HEK293T (cell line): ENCODE data around the gene TMEM150B.

ENCODE experiments used
- ARNT ChIP-seq: fragments of 450-650 bp; IDR thresholded peaks from 2 replicates; pipeline ENCODE4 v1.6.1; 2017; ENCODE audit warnings: mild to moderate bottlenecking
- BHLHE40 ChIP-seq: fragments of 450-650 bp; IDR thresholded peaks from 2 replicates; pipeline ENCODE4 v1.6.1; 2016; ENCODE audit warnings: mild to moderate bottlenecking, moderate library complexity, borderline replicate concordance
- SUZ12 ChIP-seq: fragments of 450-650 bp; IDR thresholded peaks from 2 replicates; pipeline ENCODE4 v1.6.1; 2016; ENCODE audit warnings: mild to moderate bottlenecking
- ZNF384 ChIP-seq: fragments of 450-650 bp; IDR thresholded peaks from 2 replicates; pipeline ENCODE4 v1.6.1; 2016

GRCh38 chr19:55336101-55336500 lies 11.0 kb upstream of the TMEM150B start:
- TF ChIP-seq SUZ12 (no peak), ARNT (no peak), ZNF384 (no peak), BHLHE40 (no peak)
